Prostate gland (tissue), 2 donors: ENCODE data around the gene SPEM3. TPM values are rescaled to one million over a fixed set of nuclear protein-coding genes. Genes with fewer than 3 reads are reported as not detected.
"Not testable (repeated sequence)": the region's sequence is repeated elsewhere in the genome, so short reads cannot be mapped to it uniquely, and the experiment has no call there.

Experiments
- DNase-seq: peaks from one replicate; pipeline ENCODE4 v3.0.0-alpha.2; 2019; ENCODE audit warnings: low spot score
- H3K27ac ChIP-seq, 2 donors: fragments of 200-600 bp; sonication (generic); 2 replicates each; pipeline ENCODE4 v1.5.1; 2017 to 2019
- H3K27me3 ChIP-seq: fragments of 200-600 bp; sonication (generic); replicated peaks from 2 replicates; pipeline ENCODE4 v1.5.1; 2019; ENCODE audit not compliant: insufficient read depth
- H3K36me3 ChIP-seq, 2 donors: fragments of 200-600 bp; sonication (generic); 1 replicate in 1 of 2; 2 replicates in 1 of 2; pipeline versions ENCODE4 v1.5.1 to v1.8.1; 2017 to 2019
- H3K4me1 ChIP-seq: fragments of 200-600 bp; sonication (generic); replicated peaks from 2 replicates; pipeline ENCODE4 v1.5.1; 2019
- H3K4me3 ChIP-seq, 2 donors: fragments of 200-600 bp; sonication (generic); 2 replicates each; pipeline ENCODE4 v1.5.1; 2017 to 2019
- H3K9me3 ChIP-seq: fragments of 200-600 bp; sonication (generic); 2 replicates; pipeline ENCODE4 v1.5.1; 2017
- POLR2A ChIP-seq: fragments of 450-650 bp; IDR thresholded peaks from one replicate; pipeline ENCODE4 v1.6.1; 2016; ENCODE audit warnings: antibody characterized with exemption, mild to moderate bottlenecking
- POLR2AphosphoS5 ChIP-seq: sonication (generic); formaldehyde crosslinking; IDR thresholded peaks from one replicate; pipeline ENCODE4 v1.6.1; 2017; ENCODE audit warnings: antibody characterized with exemption
- WGBS: methylation state at CpG from one replicate; pipeline ENCODE4 v1.1.5; 2018; 5-methylcytosine and 5-hydroxymethylcytosine counted together
- intact Hi-C: fragments of 100-400 bp; cut with DNase I; formaldehyde crosslinking; loops from one replicate; pipeline ENCODE4 v1.14.2; 2022
- total RNA-seq, 2 donors: library from RNA; depleted of rRNA; stranded (reverse); fragments of >200 nt; gene quantifications; one replicate each; pipeline ENCODE4 v1.1.0, GENCODE V29; 2016
- TF ChIP-seq, protein P1 (sequence below), 4 experiments: fragments of 200-600 bp in 2 of 4; fragments of 450-650 bp in 2 of 4; sonication (generic) in 2 of 4; IDR thresholded peaks; 1 replicate in 3 of 4; 2 replicates in 1 of 4; pipeline ENCODE4 v1.5.1; 2016 to 2019; ENCODE audit warnings: antibody characterized with exemption in 4 of 4, mild to moderate bottlenecking in 2 of 4, moderate library complexity in 2 of 4

Gene SPEM3
- total RNA-seq, 2 donors from 2014 or later: 0.09 to 0.11 TPM

DNA sequence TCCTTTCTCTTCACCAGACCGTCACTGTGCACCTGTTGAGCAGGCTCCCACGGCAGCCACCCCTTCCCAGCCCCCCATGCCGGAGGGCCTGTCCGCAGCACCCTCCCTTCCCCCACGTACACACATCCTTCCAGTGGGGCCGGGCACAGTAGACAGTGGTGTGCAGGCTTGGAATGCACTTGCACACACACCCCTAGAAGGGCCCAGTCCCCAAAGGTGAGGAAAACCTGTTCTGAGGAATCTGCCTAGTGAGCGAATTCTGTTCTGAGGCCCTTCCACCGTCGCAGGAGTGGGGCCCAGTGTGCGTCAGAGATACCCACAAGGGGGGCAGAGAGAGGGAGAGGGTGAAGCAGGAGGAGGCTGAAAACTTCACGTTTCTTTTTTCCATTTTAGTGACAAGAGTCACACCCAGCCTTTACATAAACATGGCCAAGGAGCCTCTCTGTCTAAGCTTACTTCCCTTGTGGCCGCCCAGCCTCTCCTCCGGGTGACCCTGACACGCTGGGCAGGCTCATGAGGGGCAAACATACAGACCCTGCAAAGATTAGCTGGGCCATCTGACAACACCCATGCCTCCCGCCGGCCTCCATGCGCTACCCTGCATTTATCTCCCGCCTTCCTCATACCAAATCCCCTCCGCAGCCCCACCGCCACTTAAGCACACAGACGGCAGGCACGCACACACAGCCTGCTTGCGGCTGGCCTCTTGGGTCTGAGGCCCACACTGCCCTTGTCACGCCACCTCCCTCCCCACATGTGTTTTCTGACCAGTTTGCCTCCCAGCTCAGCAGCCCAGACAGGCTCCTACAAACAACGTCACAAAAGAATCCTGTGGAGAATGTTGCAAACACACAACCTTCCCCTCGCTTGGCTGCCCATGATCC, 49.0 kb downstream of the SPEM3 start:
- intact Hi-C loops: loop anchor here (5.0 kb wide), 2 partner anchors 40 to 75 kb away; partner anchors contain the start of genes FGF11, TMEM102 and TMEM256

DNA sequence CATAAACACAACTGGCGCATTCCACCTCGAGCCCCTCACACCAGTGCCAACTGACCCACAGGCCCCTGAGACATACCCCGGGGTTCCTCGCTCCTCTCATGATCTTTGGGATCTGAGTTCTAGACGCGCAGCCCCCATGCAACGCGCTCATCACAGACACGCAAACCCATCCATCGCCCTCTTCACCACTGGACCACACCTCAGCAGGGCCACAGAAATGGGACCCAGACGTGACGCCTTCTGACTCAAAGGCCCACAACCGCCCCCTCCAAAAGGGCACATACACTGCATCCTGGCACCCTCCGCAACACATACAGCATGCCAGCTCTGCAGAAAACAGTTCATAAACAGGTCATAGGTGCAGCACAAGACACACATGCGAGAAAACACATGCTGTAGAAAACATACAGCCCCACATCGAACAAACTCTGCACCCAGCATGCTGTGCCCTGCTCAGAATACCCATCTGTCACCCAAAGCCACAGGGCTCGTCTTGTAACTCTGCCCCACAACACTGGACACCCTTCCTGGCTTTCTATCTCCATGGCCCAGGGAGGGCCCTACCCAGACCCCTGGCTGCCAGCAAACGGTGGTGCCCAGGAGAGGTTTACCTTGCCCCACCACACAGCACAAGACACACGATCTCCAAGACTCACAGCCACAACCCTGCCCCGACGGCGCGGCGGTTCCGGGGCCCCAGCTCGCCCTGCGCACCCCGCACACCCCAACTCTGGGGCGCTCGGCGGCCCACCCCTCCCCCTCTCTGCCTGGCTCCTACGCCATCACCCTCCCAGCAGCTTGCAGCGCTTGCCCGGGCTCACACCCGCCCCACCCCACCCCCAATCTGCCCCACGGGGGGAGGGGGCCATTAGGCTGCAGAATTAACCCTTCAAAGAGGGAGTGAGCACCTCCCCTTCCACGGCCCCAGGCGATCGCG, 49.9 kb downstream of the SPEM3 start:
- peak overlapping the region; percentile 100 for H3K27ac ChIP-seq
- no peaks in the 10 kb centered on the region for H3K27me3 ChIP-seq
- peaks cover 22% of the 10 kb centered on the region for H3K4me1 ChIP-seq
- peak overlapping the region; percentile 100 for H3K4me3 ChIP-seq
- intact Hi-C loops: loop anchor here (5.0 kb wide), 2 partner anchors 41 to 76 kb away; partner anchors contain the start of genes FGF11, TMEM102 and TMEM256
- 11% methylated on average over 39 of the region's 40 CpGs for WGBS
- no peaks in the 10 kb centered on the region for H3K9me3 ChIP-seq
- H3K36me3 ChIP-seq: no peaks in the 10 kb centered on the region
- no peak for TF ChIP-seq POLR2A
- TF ChIP-seq, protein P1, sequence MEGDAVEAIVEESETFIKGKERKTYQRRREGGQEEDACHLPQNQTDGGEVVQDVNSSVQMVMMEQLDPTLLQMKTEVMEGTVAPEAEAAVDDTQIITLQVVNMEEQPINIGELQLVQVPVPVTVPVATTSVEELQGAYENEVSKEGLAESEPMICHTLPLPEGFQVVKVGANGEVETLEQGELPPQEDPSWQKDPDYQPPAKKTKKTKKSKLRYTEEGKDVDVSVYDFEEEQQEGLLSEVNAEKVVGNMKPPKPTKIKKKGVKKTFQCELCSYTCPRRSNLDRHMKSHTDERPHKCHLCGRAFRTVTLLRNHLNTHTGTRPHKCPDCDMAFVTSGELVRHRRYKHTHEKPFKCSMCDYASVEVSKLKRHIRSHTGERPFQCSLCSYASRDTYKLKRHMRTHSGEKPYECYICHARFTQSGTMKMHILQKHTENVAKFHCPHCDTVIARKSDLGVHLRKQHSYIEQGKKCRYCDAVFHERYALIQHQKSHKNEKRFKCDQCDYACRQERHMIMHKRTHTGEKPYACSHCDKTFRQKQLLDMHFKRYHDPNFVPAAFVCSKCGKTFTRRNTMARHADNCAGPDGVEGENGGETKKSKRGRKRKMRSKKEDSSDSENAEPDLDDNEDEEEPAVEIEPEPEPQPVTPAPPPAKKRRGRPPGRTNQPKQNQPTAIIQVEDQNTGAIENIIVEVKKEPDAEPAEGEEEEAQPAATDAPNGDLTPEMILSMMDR (IDR thresholded peaks at IDR 0.05): peak in 1 of 4 experiments; percentile 6
- peak; percentile 42 for DNase-seq

More for the DNA sequence above, 49.0 kb downstream of the SPEM3 start:
- Histone ChIP-seq H3K4me3 (peak overlapping the region; percentile 100), H3K36me3 (no peaks in the 10 kb centered on the region), H3K27me3 (no peaks in the 10 kb centered on the region), H3K27ac (peak overlapping the region; percentile 100), H3K4me1 (peaks cover 22% of the 10 kb centered on the region), H3K9me3 (no peaks in the 10 kb centered on the region)
- DNase-seq: no peak
- 9% methylated on average over 26 of the region's 26 CpGs for WGBS
- TF ChIP-seq POLR2A: peak; percentile 8
- TF ChIP-seq, protein P1 (IDR thresholded peaks at IDR 0.05): no peak
- TF ChIP-seq POLR2AphosphoS5: peak; percentile 11

DNA sequence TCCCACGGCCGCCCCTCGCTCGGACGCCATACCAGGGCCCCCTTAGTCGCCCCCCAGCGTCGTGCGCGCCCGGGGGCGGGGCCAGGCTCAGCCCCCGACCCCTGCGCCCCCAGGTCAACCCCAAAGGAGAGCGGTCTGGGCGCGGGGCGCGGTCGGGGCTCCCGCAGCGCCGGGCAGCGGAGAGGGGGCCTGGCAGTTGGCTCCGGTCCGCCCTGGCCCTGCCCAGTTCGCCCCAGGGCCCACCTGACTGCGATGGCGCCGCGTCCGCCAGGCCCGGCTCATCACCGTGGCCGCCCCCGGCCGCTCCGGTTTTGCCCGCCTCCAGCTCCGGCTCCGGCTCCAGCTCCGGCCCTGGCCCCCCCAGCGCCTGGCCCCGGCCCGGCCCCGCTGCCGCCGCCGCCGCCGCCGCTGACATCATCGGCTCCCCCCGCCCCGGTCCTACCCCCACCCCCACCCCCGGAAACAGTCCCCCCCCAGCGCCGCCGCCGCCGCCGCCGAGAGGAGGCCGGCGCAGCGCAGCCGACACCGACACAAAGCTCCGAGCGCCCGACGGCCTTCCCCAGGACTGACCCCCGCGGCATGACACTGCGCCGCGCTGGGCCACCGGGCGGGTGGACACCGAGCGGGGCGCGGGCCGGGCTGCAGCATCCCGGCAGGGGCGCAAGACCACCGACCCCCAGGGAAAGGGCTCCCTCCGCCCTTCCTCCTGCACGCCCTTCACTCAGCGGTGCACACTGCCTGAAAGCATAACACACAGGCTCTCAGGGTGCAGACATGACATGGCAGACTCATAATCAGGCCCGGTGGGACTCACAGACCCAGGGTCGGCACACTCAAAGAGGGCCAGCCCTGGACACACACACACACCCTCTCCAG, 50.8 kb downstream of the SPEM3 start, which contains the start of gene ZBTB4:
Gene ZBTB4 (minus strand): TSS at position 419 of the 876 bp plus-strand sequence. CDS start 12,830 bp downstream, outside the sequence.
- H3K4me1 ChIP-seq: peaks cover 22% of the 10 kb centered on the region
- TF ChIP-seq POLR2A: peak; percentile 54
- TF ChIP-seq, protein P1 (IDR thresholded peaks at IDR 0.05): no peak
- TF ChIP-seq POLR2AphosphoS5: no peak
- peak; percentile 62 for DNase-seq
- under 1% methylated on average over 55 of the region's 92 CpGs for WGBS
- peak within 1 kb of the TSS; percentile 100 for H3K4me3 ChIP-seq
- intact Hi-C loops: loop anchor here (5.0 to 10.0 kb wide), 4 partner anchors 42 to 205 kb away; partner anchors contain the start of genes FGF11, KCTD11, TMEM102 and TMEM256
- H3K27me3 ChIP-seq: no peaks in the 10 kb centered on the region
- no peaks in the 10 kb centered on the region for H3K36me3 ChIP-seq
- no peaks in the 10 kb centered on the region for H3K9me3 ChIP-seq
- peak within 1 kb of the TSS; percentile 100 for H3K27ac ChIP-seq

DNA sequence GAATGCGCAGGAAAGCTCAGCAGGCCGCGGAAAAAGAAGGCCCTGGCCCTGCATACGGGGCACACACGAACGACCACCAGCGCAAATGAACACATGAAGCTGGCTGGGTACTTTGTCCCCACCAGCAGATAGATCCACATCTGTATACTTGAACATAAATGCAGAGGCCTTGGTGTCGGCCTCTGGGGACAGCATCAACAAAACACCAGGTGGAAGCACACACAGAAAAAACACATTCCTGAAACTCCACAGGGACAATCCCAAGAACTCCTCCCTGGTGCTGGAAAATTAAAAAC, 51.4 kb downstream of the SPEM3 start:
- no peaks in the 10 kb centered on the region for H3K36me3 ChIP-seq
- no peaks in the 10 kb centered on the region for H3K9me3 ChIP-seq
- no peaks in the 10 kb centered on the region for H3K27me3 ChIP-seq
- H3K4me3 ChIP-seq: peak overlapping the region; percentile 100
- peaks cover 22% of the 10 kb centered on the region for H3K4me1 ChIP-seq
- intact Hi-C loops: loop anchor here (10.0 kb wide), 2 partner anchors 125 to 205 kb away; partner anchors contain the start of genes KCTD11, TMEM95, TP53 and WRAP53
- H3K27ac ChIP-seq: peak overlapping the region; percentile 100
- DNase-seq: no peak
- TF ChIP-seq POLR2A (no peak), POLR2AphosphoS5 (no peak)
- 3% methylated on average over 8 of the region's 8 CpGs for WGBS

DNA sequence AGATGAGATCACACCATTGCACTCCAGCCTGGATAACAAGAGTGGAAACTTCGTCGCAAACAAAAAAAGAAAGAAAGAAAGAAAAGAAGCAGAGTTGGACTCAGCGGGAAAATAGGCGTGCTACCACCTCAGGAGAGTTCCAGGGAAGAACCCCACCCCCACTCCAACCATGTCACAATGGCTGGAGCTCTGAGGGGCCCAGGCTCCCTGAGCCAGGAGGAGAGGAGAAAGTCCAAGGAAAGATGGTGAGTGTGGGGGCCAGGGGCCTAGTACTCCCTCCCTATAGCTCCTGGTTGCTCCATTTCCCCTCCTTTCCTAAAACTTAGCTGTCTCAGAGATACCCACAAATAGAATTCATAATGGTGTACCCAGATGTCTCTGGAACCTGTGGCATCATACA, 52.6 kb downstream of the SPEM3 start, which contains the start of gene SLC35G6:
Gene SLC35G6 (plus strand): TSS at position 172 of the 400 bp plus-strand sequence. CDS start 71 bp downstream, at position 243.
- H3K4me1 ChIP-seq: peaks cover 17% of the 10 kb centered on the region
- not testable (repeated sequence) for H3K27me3 ChIP-seq, DNase-seq, H3K36me3 ChIP-seq, H3K4me3 ChIP-seq, H3K9me3 ChIP-seq
- peak within 1 kb of the TSS; percentile 100 for H3K27ac ChIP-seq
- intact Hi-C loops: loop anchor here (10.0 kb wide), 2 partner anchors 126 to 204 kb away; partner anchors contain the start of genes KCTD11, TMEM95, TP53 and WRAP53
- 86% methylated on average over 4 of the region's 4 CpGs for WGBS

DNA sequence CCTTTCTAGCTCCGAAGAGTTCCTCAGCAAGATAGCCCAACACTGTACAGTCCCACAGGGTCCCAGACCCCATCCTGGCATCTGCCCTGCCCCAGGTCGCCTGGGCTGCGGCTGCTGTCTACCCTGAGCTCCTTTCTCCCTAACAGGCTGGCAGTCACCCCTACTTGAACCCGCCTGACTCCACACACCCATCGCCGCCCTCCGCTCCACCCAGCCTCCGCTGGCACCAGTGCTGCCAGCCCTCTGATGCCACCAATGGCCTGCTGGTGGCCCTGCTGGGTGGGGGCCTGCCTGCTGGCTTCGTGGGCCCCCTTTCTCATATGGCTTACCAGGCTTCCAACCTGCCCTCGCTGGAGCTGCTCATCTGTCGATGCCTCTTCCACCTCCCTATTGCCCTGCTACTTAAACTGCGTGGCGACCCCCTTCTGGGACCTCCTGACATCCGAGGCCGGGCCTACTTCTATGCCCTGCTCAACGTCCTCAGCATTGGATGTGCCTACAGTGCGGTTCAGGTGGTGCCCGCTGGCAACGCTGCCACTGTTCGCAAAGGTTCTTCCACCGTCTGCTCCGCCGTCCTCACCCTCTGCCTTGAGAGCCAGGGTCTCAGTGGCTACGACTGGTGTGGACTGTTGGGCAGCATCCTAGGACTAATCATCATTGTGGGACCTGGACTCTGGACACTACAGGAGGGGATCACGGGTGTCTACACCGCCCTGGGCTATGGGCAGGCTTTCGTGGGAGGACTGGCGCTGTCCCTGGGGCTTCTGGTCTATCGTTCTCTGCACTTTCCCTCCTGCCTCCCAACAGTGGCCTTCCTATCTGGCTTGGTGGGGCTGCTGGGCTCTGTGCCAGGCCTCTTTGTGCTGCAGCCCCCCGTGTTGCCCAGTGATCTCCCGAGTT, 53.4 kb downstream of the SPEM3 start:
- H3K4me1 ChIP-seq, H3K27me3 ChIP-seq, H3K36me3 ChIP-seq, H3K4me3 ChIP-seq, DNase-seq, H3K9me3 ChIP-seq: not testable (repeated sequence)
- WGBS: 87% methylated on average over 30 of the region's 31 CpGs
- intact Hi-C loops: loop anchor here (10.0 kb wide), 2 partner anchors 127 to 203 kb away; partner anchors contain the start of genes KCTD11, TMEM95, TP53 and WRAP53
- peak overlapping the region in 1 of 2 donors; percentile 100 for H3K27ac ChIP-seq
